GM23338 (cell line): ENCODE measurements around the gene E2F6. TPM values are rescaled to one million over a fixed set of nuclear protein-coding genes. Genes with fewer than 3 reads are reported as not detected.

Experiments
- ATAC-seq: fragments of 200-7000 bp; cut with Tn5 transposase; 3 replicates; pipeline ENCODE4 v1.9.1; 2020
- DNase-seq: peaks from one replicate; pipeline ENCODE4 v3.0.0-alpha.2; 2015; ENCODE audit warnings: low spot score
- H2AFZ ChIP-seq: fragments of 200-600 bp; sonication (generic); 2 replicates; pipeline ENCODE4 v1.8.0; 2016; ENCODE audit warnings: antibody characterized with exemption, mild to moderate bottlenecking, moderate library complexity
- H3F3A ChIP-seq: fragments of 200-600 bp; sonication (generic); replicated peaks from 2 replicates; pipeline ENCODE4 v1.8.0; 2017; ENCODE audit warnings: antibody characterized with exemption, mixed run types, low read depth
- H3K27ac ChIP-seq: fragments of 200-600 bp; sonication (generic); 2 replicates; pipeline ENCODE4 v1.6.1; 2016; ENCODE audit warnings: low read depth
- H3K27me3 ChIP-seq: fragments of 200-600 bp; sonication (generic); 2 replicates; pipeline ENCODE4 v1.8.0; 2016; ENCODE audit warnings: mild to moderate bottlenecking, mixed run types, moderate library complexity; ENCODE audit not compliant: insufficient read depth
- H3K36me3 ChIP-seq: fragments of 200-600 bp; sonication (generic); 2 replicates; pipeline ENCODE4 v1.8.0; 2016; ENCODE audit warnings: mild to moderate bottlenecking; ENCODE audit not compliant: insufficient read depth
- H3K4me1 ChIP-seq: fragments of 200-600 bp; sonication (generic); 2 replicates; pipeline ENCODE4 v1.8.0; 2016; ENCODE audit warnings: mild to moderate bottlenecking, moderate library complexity; ENCODE audit not compliant: insufficient read depth
- H3K4me2 ChIP-seq: fragments of 200-600 bp; sonication (generic); 2 replicates; pipeline ENCODE4 v1.7.1; 2017; ENCODE audit warnings: mixed run types
- H3K4me3 ChIP-seq: fragments of 200-600 bp; sonication (generic); 2 replicates; pipeline ENCODE4 v1.6.1; 2016; ENCODE audit warnings: mixed run types
- H3K79me2 ChIP-seq: fragments of 200-600 bp; sonication (generic); replicated peaks from 2 replicates; pipeline ENCODE4 v1.8.0; 2017; ENCODE audit warnings: mild to moderate bottlenecking; ENCODE audit not compliant: insufficient read depth
- H3K9me2 ChIP-seq: fragments of 200-600 bp; sonication (generic); 2 replicates; pipeline ENCODE4 v1.8.0; 2017; ENCODE audit not compliant: insufficient read depth
- H4K20me1 ChIP-seq: fragments of 200-600 bp; sonication (generic); replicated peaks from 2 replicates; pipeline ENCODE4 v1.8.0; 2017; ENCODE audit warnings: mild to moderate bottlenecking; ENCODE audit not compliant: insufficient read depth
- H3K27ac Mint-ChIP-seq: 2 replicates; pipeline ENCODE4 v1.8.0; 2020; ENCODE audit warnings: inconsistent platforms, mild to moderate bottlenecking, moderate library complexity, mixed read lengths
- H3K27me3 Mint-ChIP-seq: 3 replicates; pipeline ENCODE4 v1.8.0; 2022; ENCODE audit warnings: low read depth, mild to moderate bottlenecking, moderate library complexity, mixed read lengths, inconsistent platforms; ENCODE audit not compliant: insufficient read depth, poor library complexity
- H3K36me3 Mint-ChIP-seq: 3 replicates; pipeline ENCODE4 v1.8.0; 2021; ENCODE audit warnings: low read depth, mild to moderate bottlenecking, inconsistent platforms, moderate library complexity, mixed read lengths
- H3K4me1 Mint-ChIP-seq: 3 replicates; pipeline ENCODE4 v1.8.0; 2020; ENCODE audit warnings: mild to moderate bottlenecking, inconsistent platforms, mixed read lengths
- H3K4me3 Mint-ChIP-seq: 3 replicates; pipeline ENCODE4 v1.8.0; 2021; ENCODE audit warnings: moderate library complexity, mild to moderate bottlenecking, inconsistent platforms, mixed read lengths
- H3K9me3 Mint-ChIP-seq: 3 replicates; pipeline ENCODE4 v1.8.0; 2020; ENCODE audit warnings: moderate library complexity, mild to moderate bottlenecking, inconsistent platforms, mixed read lengths
- CREB1 ChIP-seq: fragments of 250-450 bp; sonication (Bioruptor Pico); IDR thresholded peaks from 2 replicates; pipeline ENCODE4 v1.5.0; 2020; ENCODE audit warnings: low read depth, mild to moderate bottlenecking, moderate library complexity
- CTCF ChIP-seq, 2 experiments: fragments of 200-600 bp in 1 of 2; sonication (generic) in 1 of 2; conservative IDR thresholded peaks; 2 replicates each; pipeline versions ENCODE4 v1.5.1 to v1.6.1; 2016 to 2017; ENCODE audit warnings: antibody characterized with exemption in 2 of 2, low read depth in 2 of 2, mild to moderate bottlenecking in 2 of 2, moderate library complexity in 1 of 2
- EZH2 ChIP-seq: fragments of 200-600 bp; sonication (generic); IDR thresholded peaks from one replicate; pipeline ENCODE4 v1.8.0; 2017; ENCODE audit warnings: antibody characterized with exemption, mild to moderate bottlenecking, low read depth; ENCODE audit not compliant: unreplicated experiment
- EZH2phosphoT487 ChIP-seq: fragments of 200-600 bp; sonication (generic); IDR thresholded peaks from one replicate; pipeline ENCODE4 v1.8.1; 2018; ENCODE audit warnings: antibody characterized with exemption; ENCODE audit not compliant: unreplicated experiment
- JUNB ChIP-seq: IDR thresholded peaks from one replicate; pipeline ENCODE4 v1.6.1; 2016; ENCODE audit warnings: antibody characterized with exemption; ENCODE audit not compliant: unreplicated experiment
- STAT1 ChIP-seq: IDR thresholded peaks from one replicate; pipeline ENCODE4 v1.6.1; 2016; ENCODE audit warnings: antibody characterized with exemption; ENCODE audit not compliant: unreplicated experiment
- ZNF462 ChIP-seq: fragments of 250-450 bp; sonication (Bioruptor Pico); IDR thresholded peaks from 2 replicates; pipeline ENCODE4 v1.5.0; 2020; ENCODE audit warnings: mild to moderate bottlenecking, moderate library complexity
- polyA plus RNA-seq: library from polyadenylated mRNA; unstranded; fragments of >200 nt; fragmentation: Nextera tagmentation; extraction: Ambion mirVana; gene quantifications from 2 replicates; pipeline ENCODE4 v1.2.1, GENCODE V29; 2016
- total RNA-seq: library from RNA; depleted of rRNA; stranded (reverse); fragments of >200 nt; shearing (Covaris generic); gene quantifications from 2 replicates; pipeline ENCODE4 v1.2.3, GENCODE V29; 2014

The E2F6 gene
- total and polyA plus RNA-seq, 2 experiments from 2014 or later, result 16.9 to 20.7 TPM

DNA sequence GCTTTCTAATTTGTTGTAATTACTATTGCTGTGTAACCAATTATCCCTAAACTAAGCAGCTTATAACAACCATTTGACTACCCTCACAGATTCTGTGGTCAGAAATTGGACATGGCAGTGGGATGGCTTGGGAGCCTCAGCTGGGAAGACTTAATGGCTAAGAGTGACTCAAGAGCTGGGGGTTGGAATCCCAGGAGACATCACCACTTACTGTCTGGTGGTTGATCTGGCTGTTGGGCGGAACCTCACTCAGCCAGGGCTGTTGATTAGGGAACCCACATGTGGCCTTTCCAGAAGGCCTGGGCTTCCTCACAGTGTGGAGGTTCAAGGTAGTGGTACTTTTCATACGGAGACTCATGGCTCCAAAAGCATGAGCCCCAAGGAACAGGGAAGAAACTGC lies 49.8 kb downstream of the E2F6 start (continued):
- no peak for TF ChIP-seq ZNF462 (CRISPR knock-in tag)
- no peak for TF ChIP-seq CREB1
- TF ChIP-seq STAT1, result no peak
- no peak for TF ChIP-seq EZH2
- TF ChIP-seq CTCF (conservative IDR thresholded peaks at IDR 0.05; ENCODE audit: low read depth in 2 of 2), result no peak
- TF ChIP-seq JUNB, result no peak

GRCh38 chr2:11414372-11415124 lies 51.4 kb downstream of the E2F6 start:
- H2AFZ ChIP-seq, result no peak overlapping the region
- H3F3A ChIP-seq, result no peaks in the 10 kb centered on the region
- no peak overlapping the region for H3K27ac ChIP-seq
- H3K9me2 ChIP-seq, result no peaks in the 10 kb centered on the region
- Mint-ChIP-seq H3K36me3 (peaks cover 24% of the 10 kb centered on the region), H3K9me3 (peaks cover 28% of the 10 kb centered on the region), H3K4me1 (no peaks in the 10 kb centered on the region; the same call in 2 of the 3 replicates), H3K27ac (no peak overlapping the region), H3K4me3 (no peak overlapping the region), H3K27me3 (no peaks in the 10 kb centered on the region)
- H3K36me3 ChIP-seq, result no peaks in the 10 kb centered on the region; the same call in 1 of the 2 replicates
- DNase-seq, result no peak
- no peak for ATAC-seq
- no peaks in the 10 kb centered on the region for H3K4me1 ChIP-seq
- H3K4me3 ChIP-seq, result no peak overlapping the region
- no peaks in the 10 kb centered on the region for H4K20me1 ChIP-seq
- H3K4me2 ChIP-seq, result no peak overlapping the region
- H3K79me2 ChIP-seq, result no peaks in the 10 kb centered on the region
- H3K27me3 ChIP-seq, result no peaks in the 10 kb centered on the region
- TF ChIP-seq STAT1 (no peak), EZH2phosphoT487 (no peak), ZNF462 (CRISPR knock-in tag) (no peak), EZH2 (no peak)
